Ecto neural progenitor cell (in vitro differentiated cells): ENCODE results near the gene GYG1.

Experiments
- DNase-seq: peaks from one replicate; pipeline ENCODE4 v3.0.0-alpha.2; 2018; ENCODE audit warnings: low spot score

GYG1 gene

GRCh38 chr3:148990236-148990635, 1.1 kb upstream of the GYG1 start:
- no peak for DNase-seq

GRCh38 chr3:148992027-148992634, 791 bp downstream of the GYG1 start:
- peak; percentile 67 for DNase-seq

- DNase-seq, result no peak
These were observed 1.4 kb downstream of the GYG1 start for GRCh38 chr3:148992635-148993255.

- DNase-seq, result no peak
These were observed 6.3 kb downstream of the GYG1 start for GRCh38 chr3:148997623-148998022.

- DNase-seq, result no peak
These were observed 7.0 kb downstream of the GYG1 start for GRCh38 chr3:148998297-148998696.

GRCh38 chr3:148998715-148999423, 7.5 kb downstream of the GYG1 start:
- DNase-seq, result no peak

GRCh38 chr3:148999806-149000205, 8.5 kb downstream of the GYG1 start:
- no peak for DNase-seq

- DNase-seq, result no peak
These were observed 8.9 kb downstream of the GYG1 start for GRCh38 chr3:149000206-149000745.

GRCh38 chr3:149001727-149002126, 10.4 kb downstream of the GYG1 start:
- no peak for DNase-seq

GRCh38 chr3:149003653-149004305, 12.4 kb downstream of the GYG1 start:
- no peak for DNase-seq

- DNase-seq, result no peak
These were observed 13.3 kb downstream of the GYG1 start for GRCh38 chr3:149004622-149005021.

- no peak for DNase-seq
These were observed 14.1 kb downstream of the GYG1 start for GRCh38 chr3:149005416-149005815.

GRCh38 chr3:149007567-149008257, 16.4 kb downstream of the GYG1 start:
- no peak for DNase-seq

- DNase-seq, result no peak
These were observed 18.4 kb downstream of the GYG1 start for GRCh38 chr3:149009732-149010131.

GRCh38 chr3:149010504-149010951, 19.2 kb downstream of the GYG1 start:
- DNase-seq, result no peak

GRCh38 chr3:149010966-149011365, 19.6 kb downstream of the GYG1 start:
- DNase-seq, result no peak

GRCh38 chr3:149011676-149012075, 20.3 kb downstream of the GYG1 start:
- no peak for DNase-seq

GRCh38 chr3:149013726-149014125, 22.4 kb downstream of the GYG1 start:
- DNase-seq, result no peak

GRCh38 chr3:149015393-149015792, 24.1 kb downstream of the GYG1 start:
- DNase-seq, result no peak

GRCh38 chr3:149016242-149016641, 24.9 kb downstream of the GYG1 start:
- DNase-seq, result no peak

GRCh38 chr3:149016669-149017541, 25.6 kb downstream of the GYG1 start:
- no peak for DNase-seq
